Stromal cell of bone marrow (primary cell): ENCODE measurements around the gene MTTP.
A peak's percentile ranks its signal among the peaks of the same experiment; 100 is the strongest.

Experiments
- DNase-seq: peaks from one replicate; pipeline ENCODE4 v3.0.0-alpha.2; 2012; ENCODE audit warnings: low read depth

Gene MTTP

DNA sequence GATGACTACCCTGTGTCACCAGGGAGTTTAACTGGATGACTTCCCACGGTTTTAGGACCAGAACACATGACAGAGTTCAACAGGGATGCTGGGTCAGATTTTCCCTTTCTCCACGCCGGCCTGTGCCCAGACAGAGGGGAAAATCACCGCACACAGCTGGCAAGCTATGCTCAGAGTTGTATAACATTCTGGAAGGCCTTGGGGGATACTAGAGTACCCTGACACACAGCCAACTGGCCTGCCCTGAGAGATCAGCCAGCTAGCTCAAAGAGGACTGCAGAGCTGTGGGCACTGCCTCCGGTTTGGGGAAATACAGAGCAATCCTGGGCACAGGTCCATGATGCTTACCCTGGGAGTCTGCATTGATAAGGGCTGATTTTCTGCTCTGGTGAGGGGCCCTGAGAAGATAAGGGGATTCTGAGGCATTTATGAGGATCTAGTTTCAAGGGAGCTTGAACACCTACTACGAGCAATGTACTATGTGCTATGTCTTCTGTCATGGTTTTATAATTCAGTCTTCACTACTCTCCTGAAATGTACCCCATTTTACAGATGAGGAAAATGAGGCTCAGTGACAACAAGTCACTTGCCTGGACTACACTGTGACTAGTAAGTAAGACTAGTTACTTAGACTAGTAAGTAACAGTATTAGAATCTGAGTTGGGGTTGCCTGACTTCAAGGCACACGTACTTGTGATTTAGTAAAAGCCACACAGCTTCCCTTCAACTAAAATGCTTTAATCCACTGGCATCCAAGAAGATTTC, 68.3 kb downstream of the MTTP start:
- DNase-seq: peak; percentile 66

GRCh38 chr4:99644453-99644852, 69.8 kb downstream of the MTTP start:
- DNase-seq: no peak

DNA sequence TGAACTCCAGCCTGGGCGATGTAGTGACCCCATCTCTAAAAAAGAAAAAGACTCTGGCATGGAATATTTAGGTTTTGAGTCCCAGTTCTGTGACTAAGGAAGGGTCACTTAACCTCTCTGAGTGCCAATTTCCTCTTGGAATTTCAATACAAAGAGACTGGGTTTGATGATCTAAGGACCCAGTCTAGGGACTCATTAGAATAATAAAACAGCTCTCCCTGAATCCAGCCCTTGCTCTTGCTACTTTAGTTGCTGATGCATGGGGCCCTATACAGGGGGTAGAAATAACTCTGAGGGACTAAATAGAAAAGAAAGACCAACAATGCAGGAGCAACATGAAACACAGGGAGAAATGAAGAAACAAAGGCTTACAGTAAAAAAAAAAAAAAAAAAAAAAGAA, 70.4 kb downstream of the MTTP start:
- DNase-seq: no peak

GRCh38 chr4:99645638-99646037, 71.0 kb downstream of the MTTP start:
- DNase-seq: no peak

- DNase-seq: no peak
These were observed 72.4 kb downstream of the MTTP start for GRCh38 chr4:99647071-99647470.

- DNase-seq: no peak
These were observed 73.7 kb downstream of the MTTP start for GRCh38 chr4:99648321-99648720.

GRCh38 chr4:99649208-99649607, 74.6 kb downstream of the MTTP start:
- DNase-seq: no peak

DNA sequence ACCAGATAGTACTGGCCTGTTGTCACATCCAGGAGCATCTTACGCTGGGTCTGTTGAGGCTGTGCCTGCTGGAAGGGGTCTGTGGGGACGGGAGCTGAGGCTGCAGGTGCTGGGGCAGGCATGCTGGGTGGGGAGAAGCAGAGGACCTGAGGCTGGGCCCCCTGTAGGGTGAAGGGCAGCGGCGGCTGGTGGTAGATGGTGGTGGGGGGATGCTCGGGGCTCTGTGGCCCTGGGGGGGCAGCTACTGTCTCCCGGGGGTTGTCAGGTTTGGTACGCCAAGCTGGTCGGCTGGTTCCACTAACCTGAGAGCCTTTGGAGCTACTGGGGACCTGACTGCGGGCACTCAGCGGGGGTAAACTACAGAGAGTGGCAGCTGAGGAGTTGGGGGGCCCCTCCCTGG, 75.2 kb downstream of the MTTP start:
- DNase-seq: no peak

DNA sequence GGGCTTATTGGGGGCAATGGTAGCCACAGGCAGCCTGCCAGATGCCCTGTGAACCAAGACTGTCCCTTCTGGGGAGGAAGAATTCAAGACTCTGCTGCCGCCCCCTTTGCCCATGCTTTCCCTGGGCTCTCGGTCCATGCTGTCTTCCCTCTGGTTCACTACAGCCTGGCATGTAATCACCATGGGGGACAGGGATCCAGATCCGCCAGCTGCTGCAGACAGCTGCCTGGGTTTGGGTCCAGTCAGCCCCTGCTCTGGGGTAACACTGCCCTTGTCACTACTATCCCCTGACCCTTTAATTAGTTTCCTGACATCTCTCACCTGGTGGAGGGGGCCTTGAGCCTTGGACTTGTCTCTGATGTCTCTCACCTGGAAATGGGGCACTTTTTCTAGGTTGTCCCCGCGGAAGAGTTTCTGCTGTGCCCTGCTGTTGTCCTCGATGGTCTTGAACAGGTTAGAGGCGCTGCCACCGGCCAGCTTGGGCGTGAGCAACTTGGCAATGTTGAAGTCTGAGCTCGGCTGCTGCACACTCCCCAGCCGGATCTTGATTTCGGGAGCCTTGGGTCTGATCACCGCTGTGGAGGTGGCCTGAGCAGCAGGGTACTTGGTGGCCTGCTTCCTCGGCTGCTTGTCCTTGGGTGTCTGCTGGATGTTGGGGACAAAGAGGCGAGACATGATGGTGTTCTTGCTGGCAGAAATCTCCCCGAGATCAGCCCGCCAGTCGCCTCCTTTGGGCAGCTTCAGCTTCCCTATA, 76.6 kb downstream of the MTTP start:
- no peak for DNase-seq

GRCh38 chr4:99651811-99652485, 77.3 kb downstream of the MTTP start:
- no peak for DNase-seq

DNA sequence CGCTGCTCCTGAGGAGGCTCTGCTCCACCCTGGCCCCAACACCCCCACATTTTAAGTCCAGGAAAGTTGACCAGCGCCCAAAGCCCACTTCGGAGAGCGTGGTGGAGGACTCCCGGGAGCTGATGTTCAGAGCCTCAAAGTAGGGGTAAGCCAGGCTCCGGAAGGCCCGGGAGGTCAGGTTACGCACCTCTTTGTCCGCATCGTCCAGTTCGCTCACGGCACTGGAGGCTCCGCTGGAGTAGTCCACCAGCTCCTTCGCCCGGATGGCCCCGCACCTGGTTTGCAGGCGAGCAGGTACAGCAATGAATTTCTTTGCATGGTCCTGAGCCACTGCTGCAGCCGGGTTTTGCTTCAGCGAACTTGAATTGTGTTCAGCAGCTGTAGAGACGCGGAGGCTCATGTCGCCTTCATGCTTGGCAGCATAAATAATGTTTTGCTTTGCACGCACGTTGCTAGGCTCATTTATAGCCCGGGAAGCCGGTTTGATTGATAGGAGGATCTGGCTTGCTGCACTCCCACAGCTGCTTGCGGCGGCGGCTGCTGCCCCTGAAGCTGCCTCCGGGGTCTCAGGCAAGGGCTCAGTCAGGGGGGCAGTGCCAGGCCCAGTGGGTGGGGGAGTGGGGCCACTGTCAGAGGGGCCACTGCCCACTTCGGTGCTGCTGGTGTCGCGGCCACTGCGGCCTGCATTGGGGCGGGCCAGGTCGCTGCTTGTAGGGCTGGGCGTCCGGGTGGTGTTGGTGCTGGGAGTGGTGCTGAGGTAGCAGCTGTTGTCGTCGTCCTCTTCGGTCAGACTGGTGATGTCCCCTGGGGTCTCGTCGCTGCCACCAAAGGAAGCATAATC, 78.2 kb downstream of the MTTP start:
- no peak for DNase-seq

DNA sequence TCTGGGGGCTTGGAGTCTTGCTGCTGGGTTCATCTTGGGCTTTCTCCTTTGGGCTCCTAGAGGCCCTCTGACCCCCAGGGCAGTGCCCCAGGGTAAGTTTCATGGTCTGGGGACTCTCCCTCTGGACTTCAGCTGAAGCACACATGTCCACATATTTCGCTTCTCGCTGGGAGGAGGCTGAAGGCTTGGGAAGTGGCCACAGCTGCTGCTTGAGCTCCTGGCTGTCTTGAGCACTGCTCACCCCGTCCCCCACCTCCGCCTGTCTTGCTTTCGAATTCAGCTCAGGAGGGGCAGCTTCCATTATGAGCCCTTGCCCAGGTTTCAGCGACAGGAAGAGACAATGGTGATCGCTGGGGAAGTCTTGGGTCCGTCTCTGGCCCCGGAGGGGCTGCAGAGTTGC, 79.3 kb downstream of the MTTP start:
- no peak for DNase-seq

- DNase-seq: no peak
These were observed 79.7 kb downstream of the MTTP start for GRCh38 chr4:99654361-99654761.

DNA sequence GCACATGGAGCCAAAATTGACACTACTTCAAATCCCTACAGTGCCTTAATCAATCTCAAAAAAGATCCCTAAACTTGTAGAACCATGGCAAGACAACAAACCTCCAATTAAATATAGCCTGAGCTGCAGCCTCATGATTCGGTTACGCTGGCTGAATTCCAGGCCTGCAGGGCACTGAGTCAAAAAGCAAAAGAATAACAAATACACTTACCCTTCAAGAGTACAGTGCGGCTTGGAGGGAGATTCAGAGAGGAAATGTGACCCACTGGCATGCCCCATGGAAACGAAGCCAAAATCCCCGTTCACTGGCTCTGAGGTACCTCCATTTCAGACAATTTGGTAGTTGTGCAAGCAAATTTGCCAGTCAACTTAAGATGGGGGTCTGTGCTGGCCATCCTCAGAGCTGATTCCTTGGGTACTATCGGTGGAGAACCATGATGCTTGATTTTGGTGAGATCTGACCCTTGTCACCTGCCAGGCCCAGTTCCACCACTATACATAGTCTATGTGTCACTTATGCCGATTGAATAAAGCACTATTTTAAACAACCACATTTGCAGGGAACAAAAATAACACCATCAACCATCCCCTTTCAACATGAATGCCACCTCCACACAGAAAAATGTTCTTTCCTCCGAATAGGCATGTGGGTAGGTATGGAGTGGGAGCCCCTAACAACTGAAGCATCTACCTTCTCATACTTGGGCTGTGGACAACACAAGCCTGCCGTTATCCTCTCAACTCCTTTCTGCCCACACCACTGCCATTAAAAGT, 80.9 kb downstream of the MTTP start:
- DNase-seq: peak; percentile 59

GRCh38 chr4:99657798-99658197, 83.2 kb downstream of the MTTP start, which contains the start of gene C4orf54:
Gene C4orf54, minus strand, starts transcription at chr4:99657828. Its CDS starts 3,180 bp downstream, at chr4:99654648.
- no peak for DNase-seq

DNA sequence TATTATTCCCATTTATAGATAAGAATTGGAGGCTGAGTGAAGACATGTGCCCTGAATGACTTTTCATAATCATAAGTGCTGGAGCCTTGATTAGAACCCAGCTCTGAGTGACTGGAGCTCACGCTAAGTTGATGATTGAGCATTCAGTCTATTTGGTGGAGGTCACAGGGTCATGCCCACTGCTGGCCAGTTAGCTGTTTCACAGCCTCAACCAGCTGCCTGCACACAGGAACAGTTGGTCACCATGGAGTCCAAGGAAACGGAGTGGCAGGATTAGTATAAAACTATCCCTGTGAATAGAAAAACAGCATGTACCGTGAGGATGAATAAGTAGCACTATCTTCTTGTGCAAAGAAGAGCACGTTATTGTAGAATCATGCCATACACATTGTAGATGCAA, 84.0 kb downstream of the MTTP start:
- no peak for DNase-seq

DNA sequence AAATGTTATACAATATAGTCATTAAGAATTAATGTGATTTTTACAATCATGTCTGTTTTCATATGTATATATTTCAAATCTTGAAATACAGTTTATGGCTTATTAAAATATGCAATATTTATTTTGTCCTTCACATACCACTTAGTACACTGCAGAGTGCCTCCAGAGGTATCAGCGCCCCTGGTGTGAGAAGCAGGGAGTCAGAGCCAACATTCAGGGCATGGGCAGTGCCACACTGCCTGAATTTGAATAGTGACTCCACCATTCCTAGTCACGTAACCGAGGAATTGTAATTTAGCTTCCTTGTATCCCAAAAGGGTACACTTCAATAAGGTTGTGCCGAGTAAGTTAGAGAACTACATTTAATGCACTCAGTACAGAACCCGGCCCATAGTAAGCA, 87.3 kb downstream of the MTTP start:
- DNase-seq: no peak

GRCh38 chr4:99664716-99665115, 90.1 kb downstream of the MTTP start:
- no peak for DNase-seq

- DNase-seq: no peak
These were observed 91.4 kb downstream of the MTTP start for GRCh38 chr4:99665983-99666382.

- DNase-seq: no peak
These were observed 93.8 kb downstream of the MTTP start for GRCh38 chr4:99668472-99668871.

- peak; percentile 65 for DNase-seq
These were observed 94.5 kb downstream of the MTTP start for GRCh38 chr4:99669084-99669483.
